Colonic mucosa (tissue), 4 donors: ENCODE measurements around the gene GLIS2. TPM values are rescaled to one million over a fixed set of nuclear protein-coding genes. Genes with fewer than 3 reads are reported as not detected.

Source experiments
- DNase-seq: peaks from one replicate; pipeline ENCODE4 v3.0.0-alpha.2; 2020
- H3K27ac ChIP-seq: fragments of 200-600 bp; one replicate; pipeline ENCODE4 v1.8.0; 2021
- H3K27me3 ChIP-seq: fragments of 200-600 bp; one replicate; pipeline ENCODE4 v1.8.0; 2021
- H3K36me3 ChIP-seq: fragments of 200-600 bp; one replicate; pipeline ENCODE4 v1.8.0; 2021
- H3K4me1 ChIP-seq: fragments of 200-600 bp; one replicate; pipeline ENCODE4 v1.8.0; 2021; ENCODE audit warnings: mild to moderate bottlenecking
- H3K4me3 ChIP-seq: fragments of 200-600 bp; one replicate; pipeline ENCODE4 v1.8.0; 2021
- H3K9ac ChIP-seq, 2 donors: one replicate each; pipeline ENCODE4 v1.7.0; 2013; ENCODE audit warnings: control low read depth in 2 of 2, low read depth in 2 of 2, low read length in 2 of 2
- H3K9me3 ChIP-seq: fragments of 200-600 bp; one replicate; pipeline ENCODE4 v1.8.0; 2021
- CTCF ChIP-seq: fragments of 200-600 bp; IDR thresholded peaks from one replicate; pipeline ENCODE4 v1.8.0; 2022; ENCODE audit warnings: antibody characterized with exemption, mild to moderate bottlenecking
- intact Hi-C: fragments of 100-400 bp; cut with DNase I; formaldehyde crosslinking; loops from one replicate; pipeline ENCODE4 v1.14.1; 2022
- total RNA-seq, 2 donors: library from RNA; stranded (reverse); fragmentation: NEBNext Ultra II Directional in 1 of 2; extraction: Animal tissue kit (Norgen Biotek cat#: 25700) in 1 of 2; gene quantifications; one replicate each; pipeline ENCODE4 v1.2.1, GENCODE V29; 2021
- donor health status: healthy.
- donor health status: DM: no; HTN: no; CAD: no.
- donor health status: DM: no; HTN: no; CAD: no.

Gene GLIS2
- total RNA-seq, 2 donors from 2014 or later = 0.89 to 4.1 TPM

GRCh38 chr16:4388271-4389021 lies 72.6 kb downstream of the GLIS2 start:
- Histone ChIP-seq H3K36me3 (no peaks in the 10 kb centered on the region), H3K4me1 (no peaks in the 10 kb centered on the region), H3K9me3 (no peaks in the 10 kb centered on the region), H3K27me3 (no peaks in the 10 kb centered on the region), H3K4me3 (no peak overlapping the region), H3K9ac (no peak overlapping the region), H3K27ac (no peak overlapping the region)
- DNase-seq = no peak
- intact Hi-C loops = no loop called here
- no peak for TF ChIP-seq CTCF

Other genes with a start within 250 kb of the GLIS2 start
- 10 to 100 TPM; 23.8 to 25.6 TPM for gene ADCY9, start 199.6 kb upstream of the GLIS2 start, total RNA-seq
- gene SRL, start 74.0 kb upstream of the GLIS2 start, total RNA-seq = under 1 TPM; 0.49 to 0.82 TPM
- 10 to 100 TPM in 1 of 2 donors, 1 to 10 TPM in 1; 5.4 to 15.4 TPM for gene TFAP4, start 43.0 kb upstream of the GLIS2 start, total RNA-seq
- 10 to 100 TPM; 28.2 to 43.6 TPM for gene PAM16, start 35.3 kb downstream of the GLIS2 start, total RNA-seq
- gene VASN, start 55.8 kb downstream of the GLIS2 start, total RNA-seq = 1 to 10 TPM; 2.7 to 4.1 TPM
- gene CORO7, start 100.5 kb downstream of the GLIS2 start, total RNA-seq = 10 to 100 TPM; 37.2 to 55.9 TPM
- 10 to 100 TPM; 48.3 to 76.1 TPM for gene DNAJA3, start 109.8 kb downstream of the GLIS2 start, total RNA-seq
- 10 to 100 TPM; 25.8 to 40.2 TPM for gene NMRAL1, start 158.6 kb downstream of the GLIS2 start, total RNA-seq
- 10 to 100 TPM; 46.8 to 55.7 TPM for gene HMOX2, start 160.3 kb downstream of the GLIS2 start, total RNA-seq
- 10 to 100 TPM; 13.1 to 18.4 TPM for gene CDIP1, start 222.7 kb downstream of the GLIS2 start, total RNA-seq
- under 1 TPM in 1 of 2 donors, not detected in 1; 0.08 TPM for gene C16orf96, start 240.3 kb downstream of the GLIS2 start, total RNA-seq